CD4-positive, alpha-beta T cell treated with Interleukin-4 for 1 hour (primary cell): ENCODE measurements around the gene ZBTB24.

Experiments
- DNase-seq, 2 donors: peaks; one replicate each; pipeline ENCODE4 v3.0.0-alpha.2; 2020 to 2022

ZBTB24 gene

DNA sequence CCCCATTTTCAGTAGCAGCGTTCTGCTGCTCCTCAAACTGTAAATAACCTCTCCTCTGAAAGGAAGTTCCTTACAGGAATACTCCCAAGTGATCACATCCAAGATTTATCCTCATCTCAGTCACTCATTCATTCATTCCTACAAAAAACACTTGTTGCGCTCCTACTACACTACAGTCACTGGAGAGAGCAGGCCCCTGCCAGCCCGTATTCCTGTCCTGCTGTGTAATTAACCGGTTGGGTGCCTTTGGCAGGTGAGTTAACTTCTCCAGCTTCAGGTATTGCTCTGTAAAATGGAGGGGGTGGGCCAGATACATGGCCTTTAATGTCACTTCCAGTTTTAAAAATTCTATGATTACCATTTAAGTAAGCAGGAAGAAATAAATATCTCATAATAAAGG is 15.0 kb upstream of the ZBTB24 start:
- DNase-seq = no peak

DNA sequence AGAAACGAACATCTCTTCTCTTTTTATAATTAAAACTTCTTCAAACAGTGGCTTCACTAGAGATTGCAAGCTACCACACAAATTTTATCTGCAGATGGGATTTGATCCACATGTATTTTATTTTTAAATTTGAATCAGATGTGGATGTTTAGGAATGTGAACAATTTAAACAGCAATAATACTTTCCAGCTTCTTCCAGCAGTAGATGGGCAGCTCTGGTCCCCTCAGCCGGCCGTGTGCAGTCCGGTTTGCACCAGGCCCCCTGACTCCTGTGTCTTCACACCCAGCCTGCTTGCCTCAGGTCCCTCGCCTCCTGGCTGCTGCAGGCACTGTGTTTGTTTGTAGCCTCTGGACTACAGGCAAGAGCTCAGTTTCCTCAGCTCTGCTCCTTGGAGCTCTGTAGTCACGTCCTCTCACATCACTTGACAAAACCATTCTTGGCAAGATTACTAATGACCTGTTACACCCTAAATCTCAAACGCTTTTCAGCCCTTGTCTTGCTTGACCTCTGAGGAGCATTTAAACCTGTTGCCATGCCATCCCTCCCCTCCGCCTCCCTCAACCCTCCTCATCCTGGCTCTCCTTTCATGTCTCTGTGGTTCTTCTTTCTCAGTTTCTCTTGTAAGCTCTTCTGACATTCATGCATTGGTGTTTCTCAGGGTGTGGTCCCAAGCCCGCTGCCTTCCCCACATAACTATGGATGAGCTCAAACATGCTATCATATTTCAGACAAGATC is 13.2 kb upstream of the ZBTB24 start:
- DNase-seq = no peak

DNA sequence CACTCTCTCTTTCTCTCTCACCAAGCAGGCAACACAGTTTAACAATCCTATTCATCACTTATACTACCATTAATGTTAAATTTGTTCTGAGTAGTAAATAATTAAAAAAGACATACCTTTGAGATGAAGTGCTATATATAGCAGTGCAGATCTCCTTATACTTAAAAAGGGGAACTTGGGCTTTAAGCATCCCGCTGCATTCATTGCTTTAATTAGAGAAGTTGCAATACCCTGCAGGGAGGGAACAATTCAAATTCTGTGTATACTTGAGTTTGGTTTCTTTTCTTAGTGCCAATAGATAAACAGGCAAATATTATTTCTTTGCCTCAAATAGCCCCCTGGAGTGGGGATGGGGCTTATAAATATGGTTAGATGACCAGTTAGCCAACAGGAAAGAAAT is 10.8 kb upstream of the ZBTB24 start:
- DNase-seq = no peak

DNA sequence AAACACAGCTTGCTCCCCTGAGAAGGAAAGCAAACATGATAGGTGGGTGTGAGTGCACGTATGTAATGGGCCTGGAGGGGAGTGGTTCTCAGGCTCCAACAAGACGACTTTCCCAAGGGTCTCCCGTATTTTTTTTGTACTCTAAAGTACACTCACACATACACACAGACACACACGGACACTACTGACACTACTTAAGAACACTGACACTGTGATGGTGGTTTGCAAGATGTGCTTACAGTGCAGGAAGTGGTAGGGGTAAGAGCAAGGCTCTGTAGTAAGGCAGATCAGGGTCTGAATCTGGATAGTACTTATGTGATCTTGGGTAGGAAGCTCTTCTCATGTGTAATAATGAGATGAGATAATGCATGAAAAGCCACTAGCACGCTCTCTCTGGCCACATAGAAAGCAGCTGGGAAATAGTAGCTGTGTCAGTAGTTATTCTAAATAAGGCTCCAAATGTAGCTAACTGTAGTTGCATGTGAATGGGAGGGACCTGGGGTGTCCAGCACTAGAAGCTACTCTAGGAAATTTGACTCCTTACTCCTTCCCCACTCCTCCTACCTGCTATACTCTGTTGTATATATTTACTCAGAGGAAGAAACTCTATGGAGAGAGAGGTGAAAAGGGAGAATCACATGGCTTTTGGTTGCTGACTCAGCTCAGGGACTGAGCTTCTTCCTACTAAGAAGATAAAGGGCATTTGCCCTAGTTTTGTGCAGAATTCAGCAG is 8.4 kb upstream of the ZBTB24 start:
- peak in 1 of 2 donors; percentile 46 for DNase-seq

DNA sequence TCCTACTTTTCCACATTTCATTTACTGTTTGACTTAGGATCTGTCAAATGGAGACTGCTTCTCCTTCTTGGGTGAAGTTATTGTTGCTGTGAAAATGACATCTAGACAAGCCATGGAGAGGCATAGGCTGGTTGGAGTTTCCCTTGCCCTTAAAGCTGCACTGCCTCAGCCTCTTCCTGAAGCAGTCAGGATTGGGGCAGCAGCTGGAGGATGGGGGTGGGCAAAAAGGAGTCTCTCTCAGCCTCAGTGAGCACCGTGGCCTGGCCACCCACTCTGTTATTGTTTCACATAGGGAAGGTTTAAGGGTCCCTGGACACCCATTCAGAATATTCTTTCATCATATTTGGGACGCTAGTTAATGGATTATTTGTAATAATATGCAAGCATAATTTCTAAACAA is 7.7 kb upstream of the ZBTB24 start:
- DNase-seq = no peak

DNA sequence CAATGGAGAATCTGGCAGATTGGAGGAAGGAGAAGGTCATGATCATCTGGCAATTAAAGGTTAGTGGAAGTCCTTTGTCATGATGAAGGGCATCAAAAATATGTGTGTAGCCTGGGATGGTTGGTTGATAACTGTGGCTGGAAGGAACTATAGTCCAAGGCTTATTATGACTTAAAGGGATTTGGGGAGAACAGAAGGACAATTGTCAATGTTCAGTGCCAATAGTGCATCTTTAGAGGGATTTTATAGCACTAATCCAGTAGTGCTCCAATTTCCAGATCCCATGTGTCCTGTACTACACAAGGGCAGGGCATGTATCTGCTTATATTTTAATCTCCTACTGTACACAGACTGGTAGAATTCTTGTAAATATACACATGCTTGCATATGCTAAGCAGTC is 5.0 kb upstream of the ZBTB24 start:
- no peak for DNase-seq

DNA sequence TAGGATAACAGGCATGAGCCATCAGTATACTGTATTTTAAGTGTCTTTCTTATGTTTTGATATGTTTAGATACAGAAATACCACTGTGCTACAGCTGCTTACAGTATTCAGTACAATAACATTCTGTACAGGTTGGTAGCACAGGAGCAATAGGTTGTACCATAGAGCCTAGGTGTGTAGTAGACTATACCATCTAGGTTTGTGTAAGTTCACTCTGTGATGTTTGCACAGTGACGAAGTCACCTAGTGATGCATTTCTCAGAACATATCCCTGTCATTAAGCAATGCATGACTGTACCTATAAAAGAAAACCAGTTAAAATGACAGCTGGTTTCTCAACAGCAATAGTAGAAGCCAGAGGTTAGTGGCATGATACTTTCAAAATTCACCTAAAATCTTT is 3.0 kb upstream of the ZBTB24 start:
- no peak for DNase-seq

DNA sequence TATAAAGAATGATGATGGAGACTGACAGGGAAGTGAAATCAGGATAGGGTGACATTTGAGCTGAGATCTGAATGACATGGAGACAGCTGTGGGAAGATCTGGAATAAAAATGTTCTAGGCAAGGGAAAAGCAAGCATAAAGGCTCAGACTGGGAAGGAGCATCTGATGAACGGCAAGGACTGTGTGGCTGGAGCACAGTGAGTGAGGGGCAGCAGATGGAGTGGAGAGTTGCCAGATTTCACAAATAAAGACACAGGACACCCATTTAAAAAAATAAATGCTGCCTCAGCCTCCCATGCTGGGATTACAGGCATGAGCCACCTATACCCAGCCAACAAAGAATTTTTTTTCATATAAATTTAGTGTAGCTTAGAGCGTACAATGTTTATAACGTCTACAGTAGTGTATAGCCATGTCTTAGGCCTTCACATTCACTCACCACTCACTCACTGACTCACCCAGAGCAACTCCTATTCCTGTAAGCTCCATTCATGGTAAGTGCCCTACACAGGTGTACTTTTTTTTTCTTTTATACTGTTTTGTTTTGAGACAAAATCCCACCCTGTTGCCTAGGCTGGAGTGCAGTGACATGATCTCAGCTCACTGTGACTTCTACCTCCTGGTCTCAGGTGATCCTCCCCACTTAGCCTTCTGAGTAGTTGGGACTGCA is 2.4 kb upstream of the ZBTB24 start:
- DNase-seq = no peak

DNA sequence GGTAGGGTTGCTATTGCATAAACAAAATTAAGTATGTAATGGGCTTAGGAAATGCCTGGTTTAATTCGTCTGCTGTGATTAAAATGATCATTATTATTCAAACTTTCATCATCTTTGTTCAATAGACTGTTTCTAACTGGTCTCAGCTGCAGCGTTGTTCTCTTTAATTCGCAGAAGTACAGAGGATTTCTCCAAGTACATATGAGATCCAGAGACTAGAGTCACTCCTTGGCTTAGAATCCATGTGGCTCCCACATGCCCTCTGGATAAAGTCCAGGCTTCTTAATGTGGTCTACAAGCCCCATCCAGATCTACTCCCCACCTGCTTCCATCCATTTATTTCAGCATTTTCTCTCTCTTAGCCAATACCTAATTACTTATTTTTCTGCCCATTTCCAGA is 1.1 kb upstream of the ZBTB24 start:
- no peak for DNase-seq

DNA sequence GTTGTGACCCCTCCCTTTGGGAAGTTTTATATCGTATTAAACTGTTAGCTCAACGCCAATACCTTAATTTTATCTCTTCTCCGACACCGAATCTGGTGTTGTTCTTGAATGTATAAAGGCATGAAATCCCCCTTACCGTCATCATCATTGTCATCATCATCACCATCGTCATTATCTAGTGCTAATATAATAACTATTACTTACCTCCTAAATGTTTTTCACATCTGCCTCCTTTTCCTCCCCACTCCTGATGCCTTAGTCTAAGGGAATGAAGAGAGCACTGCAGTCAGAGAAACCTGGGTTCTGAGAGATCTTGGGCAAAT is 677 bp upstream of the ZBTB24 start:
- no peak for DNase-seq

DNA sequence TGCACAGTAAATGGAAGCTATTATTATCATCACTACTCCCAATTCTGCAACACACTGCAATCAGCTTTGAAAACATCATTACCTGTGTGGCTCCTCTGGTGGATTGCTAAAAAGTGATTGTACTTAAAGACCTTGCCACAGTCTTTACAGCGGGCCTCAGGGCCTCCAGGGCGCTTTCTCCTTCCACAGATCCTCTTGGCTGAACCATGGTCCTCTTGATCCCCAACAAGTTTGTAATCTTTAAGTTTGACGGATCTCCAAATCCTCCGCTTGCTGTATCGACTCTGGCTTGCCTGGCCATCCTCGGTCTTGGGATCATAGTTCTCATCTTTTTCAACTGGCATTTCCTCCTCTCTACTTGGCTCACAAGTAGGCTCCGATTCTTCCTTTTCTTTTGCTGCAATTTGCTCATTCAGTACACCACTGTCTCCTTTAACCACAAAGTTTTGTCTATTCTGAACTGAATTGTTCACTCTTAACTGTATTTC is 2.0 kb downstream of the ZBTB24 start:
- DNase-seq = no peak

DNA sequence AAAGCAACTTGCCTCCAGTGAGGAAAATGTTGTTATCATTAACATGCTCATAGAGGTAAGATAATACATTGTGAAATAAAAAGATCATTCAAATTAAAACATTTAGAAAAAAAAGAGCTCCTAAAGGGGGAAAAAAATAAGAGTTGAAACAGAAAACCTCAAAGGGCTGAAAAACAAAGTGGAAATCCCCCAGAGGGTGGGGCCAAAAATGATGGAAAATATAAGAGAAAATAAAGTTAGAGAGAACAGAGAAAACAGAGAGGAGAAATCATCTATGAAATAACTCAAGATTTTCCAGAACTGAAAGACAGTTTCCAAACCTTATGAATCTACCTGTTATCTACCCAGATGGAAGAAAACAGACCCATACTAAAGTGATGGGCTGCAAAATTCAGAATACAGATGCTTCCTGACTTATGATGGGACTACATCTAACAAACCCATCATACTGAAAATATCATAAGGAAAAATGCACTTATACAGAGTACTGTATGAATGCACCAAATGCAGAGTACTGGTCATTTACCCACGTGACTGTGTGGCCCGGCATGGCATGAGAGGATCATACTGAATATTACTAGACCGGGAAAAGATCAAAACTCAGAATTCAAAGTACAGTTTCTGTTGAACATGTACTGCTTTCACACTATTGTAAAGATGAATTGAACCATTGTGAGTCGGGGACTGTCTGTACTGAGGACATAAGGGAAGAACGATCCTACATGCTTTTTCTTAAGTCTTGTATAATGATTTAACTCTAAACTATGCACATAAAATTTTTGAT is 4.0 kb downstream of the ZBTB24 start:
- DNase-seq = peak in 1 of 2 donors; percentile 52

DNA sequence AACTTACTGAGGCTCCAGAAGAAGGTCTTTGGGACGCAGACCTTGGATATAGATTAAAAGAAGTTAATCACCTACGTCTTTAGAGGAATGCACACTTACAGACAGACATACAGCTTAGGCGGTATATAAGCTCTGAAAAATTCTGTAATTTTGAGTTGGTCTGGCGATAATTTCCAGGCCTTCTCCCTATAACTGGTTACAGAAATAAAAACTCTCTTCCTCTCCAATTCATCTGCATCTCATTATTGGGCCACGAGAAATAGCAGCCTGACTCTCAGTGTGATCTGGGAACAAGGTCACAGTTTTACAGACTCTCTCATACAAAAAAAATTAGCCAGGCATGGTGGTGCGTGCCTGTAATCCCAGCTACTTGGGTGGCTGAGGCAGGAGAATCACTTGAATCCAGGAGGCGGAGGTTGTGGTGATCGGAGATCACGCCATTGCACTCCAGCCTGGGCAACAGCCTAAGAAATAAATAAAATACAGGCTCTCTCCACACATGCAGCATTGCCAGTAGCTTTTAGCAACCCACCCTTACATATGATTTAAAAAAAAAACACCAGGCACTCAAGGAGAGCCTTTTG is 4.7 kb downstream of the ZBTB24 start:
- no peak for DNase-seq

DNA sequence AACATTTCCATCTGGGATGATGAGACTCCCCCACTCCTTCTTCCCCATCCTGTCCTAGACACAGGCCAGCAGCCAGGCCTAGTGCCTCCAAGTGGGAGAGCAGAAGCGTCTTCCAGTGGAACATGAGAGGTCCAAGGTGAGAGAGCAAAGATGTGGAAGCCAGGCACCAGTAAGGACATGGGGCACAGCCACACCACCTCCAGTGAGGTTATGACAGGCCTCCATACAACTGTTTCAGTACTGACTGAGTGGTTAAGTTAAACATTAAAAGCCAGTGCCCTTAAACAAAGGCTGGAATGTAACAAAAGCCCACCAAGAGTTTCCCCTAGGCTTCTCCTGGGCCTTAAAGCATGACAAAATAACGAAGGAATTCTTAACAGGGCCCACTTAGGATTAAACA is 5.3 kb downstream of the ZBTB24 start:
- DNase-seq = no peak

DNA sequence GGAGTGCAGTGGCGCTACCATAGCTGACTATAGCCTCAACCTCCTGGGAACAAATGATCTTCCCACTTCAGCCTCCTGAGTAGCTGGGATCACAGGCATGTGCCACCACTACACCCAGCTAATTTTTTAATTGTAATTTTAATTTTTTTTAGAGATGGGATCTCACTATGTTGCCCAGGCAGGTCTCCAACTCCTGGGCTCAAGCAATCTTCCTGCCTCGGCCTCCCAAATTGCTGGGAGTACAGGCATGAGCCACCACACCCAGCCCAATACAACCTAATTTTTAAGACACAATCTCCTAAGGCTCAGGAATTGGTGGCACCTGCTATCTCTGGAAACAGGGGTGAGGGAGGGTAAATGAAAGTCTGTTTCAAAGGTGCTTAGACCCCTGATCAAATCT is 5.8 kb downstream of the ZBTB24 start:
- no peak for DNase-seq

DNA sequence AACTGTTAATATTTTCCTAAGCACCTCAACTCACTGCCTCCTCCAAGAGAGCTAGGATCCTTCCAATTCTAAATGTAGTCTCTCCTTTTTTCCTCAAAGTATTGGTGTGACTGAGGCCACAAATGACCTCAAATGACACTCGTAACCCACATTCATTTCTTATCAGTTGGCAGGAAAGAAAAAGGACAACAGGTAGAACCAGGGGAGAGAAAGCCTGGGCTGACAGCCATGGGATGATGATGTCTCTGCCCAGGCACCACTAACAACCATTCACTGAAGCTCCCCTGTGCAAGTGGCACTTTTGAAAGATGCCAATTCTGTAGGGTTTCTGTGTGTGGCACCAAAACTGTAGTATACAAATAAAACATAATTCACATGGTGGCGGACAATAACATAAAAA is 7.4 kb downstream of the ZBTB24 start:
- no peak for DNase-seq

DNA sequence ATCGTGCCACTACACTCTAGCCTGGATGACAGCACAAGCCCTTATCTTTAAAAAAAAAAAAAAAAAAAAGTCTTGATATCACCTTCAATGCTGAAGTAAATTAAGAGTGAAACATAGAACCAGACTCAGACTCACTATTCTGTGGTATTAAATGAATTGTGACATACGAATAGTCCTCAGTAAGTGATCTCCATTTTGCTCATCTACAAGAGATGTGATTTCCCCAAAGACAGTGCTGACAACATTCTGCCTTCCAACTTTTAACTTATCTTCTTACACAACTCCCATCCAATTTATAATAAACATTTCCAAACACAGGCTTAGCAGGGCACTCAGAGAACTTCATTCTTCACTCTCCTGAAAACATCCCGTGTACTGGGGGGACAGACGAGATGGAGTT is 8.0 kb downstream of the ZBTB24 start:
- DNase-seq = no peak

DNA sequence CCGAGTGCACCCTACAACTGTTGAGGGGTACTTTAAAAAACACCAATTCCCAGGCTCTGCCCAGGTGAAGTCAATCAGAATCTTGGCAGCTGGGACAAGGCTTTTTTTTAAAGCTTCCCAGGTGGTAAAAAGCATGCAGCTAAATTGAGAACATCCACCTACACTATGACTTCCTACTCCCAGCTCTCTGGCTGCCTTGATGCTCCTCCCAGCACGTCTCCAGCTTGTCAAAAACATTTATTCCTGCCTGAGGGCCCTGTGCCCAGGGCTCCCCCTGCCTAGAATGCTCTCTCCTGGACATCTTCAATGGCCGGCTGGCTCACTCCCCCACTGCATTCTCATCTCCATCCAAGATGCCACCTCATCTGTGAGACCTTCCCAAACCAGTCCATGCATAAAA is 9.9 kb downstream of the ZBTB24 start:
- no peak for DNase-seq

DNA sequence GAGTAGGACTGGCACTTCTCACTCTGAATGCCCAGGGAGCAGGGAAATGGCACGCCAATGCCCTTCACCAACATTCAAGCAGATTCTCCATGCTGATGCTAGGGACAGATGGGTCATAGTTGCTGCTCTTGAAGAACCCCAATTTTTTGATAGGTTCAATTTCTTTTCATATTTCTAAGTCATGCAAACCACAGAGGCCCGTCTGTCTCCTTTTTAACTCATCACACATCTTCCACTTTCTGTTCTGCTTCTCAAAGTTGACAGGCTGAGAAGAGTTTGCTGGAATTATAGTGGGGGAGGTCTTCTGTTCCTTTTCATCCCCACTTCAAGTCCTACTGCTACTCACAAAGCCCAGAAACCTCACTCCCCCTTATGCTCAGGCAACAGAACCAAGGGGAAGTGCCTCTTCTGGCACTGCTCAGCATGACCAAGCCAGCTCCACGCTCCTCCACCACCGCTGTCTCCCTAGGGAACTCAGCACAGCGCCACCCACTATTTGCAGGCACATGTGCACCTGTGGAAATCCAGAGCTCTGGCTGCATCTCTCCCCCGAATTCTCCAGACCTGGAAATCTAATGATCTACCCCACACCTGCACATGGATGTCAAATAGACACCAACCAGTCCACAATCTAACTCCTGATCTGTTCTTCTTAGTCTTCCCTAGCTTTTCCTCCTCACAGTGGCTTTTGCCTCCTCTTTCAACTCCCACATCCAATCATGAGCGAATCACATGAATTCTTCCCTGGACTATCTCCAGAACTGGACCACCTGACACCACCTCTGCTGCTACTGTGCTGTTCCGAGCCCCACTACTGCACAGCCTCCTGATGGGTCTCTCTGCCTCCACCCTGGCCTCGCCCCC is 10.7 kb downstream of the ZBTB24 start:
- no peak for DNase-seq

DNA sequence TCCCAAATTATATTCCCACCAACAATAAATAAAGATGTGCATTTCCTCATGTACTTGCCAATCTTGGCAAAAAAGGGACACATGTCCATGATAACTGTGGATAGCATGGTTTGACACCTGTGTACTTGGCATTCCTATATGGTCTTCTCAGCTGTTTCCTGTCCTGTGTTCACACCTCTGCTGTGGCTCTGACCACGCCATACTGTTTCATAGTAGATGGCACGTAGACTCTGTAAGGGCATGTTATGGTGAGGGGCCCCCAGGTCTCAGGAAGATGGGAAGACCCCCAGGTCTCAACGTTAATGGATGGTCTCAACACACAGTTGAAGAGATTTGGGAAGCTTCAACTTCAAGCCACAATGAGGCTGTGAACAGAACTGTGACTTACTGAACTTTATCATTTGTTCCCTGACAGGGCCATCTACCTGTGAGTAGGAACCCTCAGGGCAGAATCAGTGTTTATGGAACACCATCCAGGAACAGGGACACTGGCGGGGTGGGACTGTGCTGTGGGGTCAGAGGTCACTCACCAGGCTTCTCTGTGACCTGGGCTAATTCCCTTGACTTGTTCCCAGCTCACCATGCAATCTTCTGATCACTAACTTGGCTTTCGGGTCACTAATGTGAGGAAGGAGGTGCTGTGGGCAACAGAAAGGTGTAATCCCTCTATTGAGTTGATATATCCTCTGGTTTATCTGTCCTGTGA is 11.8 kb downstream of the ZBTB24 start:
- no peak for DNase-seq

DNA sequence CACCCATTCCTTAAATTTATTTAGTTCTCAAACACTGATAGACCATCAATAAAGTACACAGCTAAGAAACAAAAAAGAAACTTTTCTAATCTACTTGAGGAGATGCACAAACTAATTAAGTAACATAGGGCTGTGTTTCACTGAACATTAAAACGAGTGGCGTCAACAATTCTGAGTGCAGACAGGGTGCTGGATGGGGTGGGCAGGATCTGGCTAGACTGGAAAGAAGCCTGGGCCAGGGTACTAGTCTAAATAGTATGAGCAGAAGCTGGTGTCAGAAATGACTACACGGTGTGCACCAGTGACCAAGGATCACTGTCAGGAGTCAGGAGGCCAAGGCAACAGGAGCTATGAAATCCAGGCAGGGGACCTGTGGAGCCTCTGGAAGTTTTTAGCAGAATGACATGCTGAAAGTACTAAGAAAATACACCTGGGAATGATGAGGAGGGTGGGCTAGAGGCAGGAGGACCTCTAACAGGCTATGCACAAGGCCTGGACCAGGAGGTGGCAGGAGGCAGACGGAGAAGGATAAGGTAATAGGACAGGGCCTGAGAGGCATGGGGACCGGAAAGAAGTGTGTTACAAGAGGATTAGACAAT is 13.3 kb downstream of the ZBTB24 start:
- no peak for DNase-seq
